Activated CD8-positive, alpha-beta memory T cell treated with anti-CD3 and anti-CD28 coated beads for 4 hours (primary cell): Measurements from ENCODE around the gene PDSS2.
"Not testable (repeated sequence)": the region's sequence is repeated elsewhere in the genome, so short reads cannot be mapped to it uniquely, and the experiment has no call there.

ENCODE experiments used
- DNase-seq, 2 donors: peaks; one replicate each; pipeline ENCODE4 v3.0.0-alpha.2; 2020; ENCODE audit warnings: low read depth in 2 of 2

The PDSS2 gene

DNA sequence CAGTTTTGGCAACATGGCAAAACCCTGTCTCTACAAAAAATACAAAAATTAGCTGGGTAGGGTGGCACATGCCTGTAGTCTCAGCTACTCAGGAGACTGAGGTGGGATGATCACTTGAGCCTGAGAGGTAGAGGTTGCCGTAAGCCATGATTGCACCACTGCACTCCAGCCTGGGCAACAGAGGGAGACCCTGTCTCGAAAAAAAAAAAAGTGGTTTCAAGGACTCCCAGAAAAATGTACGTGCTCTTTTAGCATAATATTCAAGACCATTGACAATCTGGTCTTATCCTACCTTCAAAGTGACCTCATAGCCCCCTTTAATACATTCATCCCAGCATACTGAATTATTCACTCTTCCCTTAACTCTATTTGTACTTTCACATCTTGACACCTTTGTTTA is 16.0 kb upstream of the PDSS2 start:
- DNase-seq: not testable (repeated sequence)

- no peak for DNase-seq
Measured at GRCh38 chr6:107473660-107474059, 14.3 kb upstream of the PDSS2 start.

GRCh38 chr6:107470364-107470763 is 11.0 kb upstream of the PDSS2 start:
- DNase-seq: no peak

DNA sequence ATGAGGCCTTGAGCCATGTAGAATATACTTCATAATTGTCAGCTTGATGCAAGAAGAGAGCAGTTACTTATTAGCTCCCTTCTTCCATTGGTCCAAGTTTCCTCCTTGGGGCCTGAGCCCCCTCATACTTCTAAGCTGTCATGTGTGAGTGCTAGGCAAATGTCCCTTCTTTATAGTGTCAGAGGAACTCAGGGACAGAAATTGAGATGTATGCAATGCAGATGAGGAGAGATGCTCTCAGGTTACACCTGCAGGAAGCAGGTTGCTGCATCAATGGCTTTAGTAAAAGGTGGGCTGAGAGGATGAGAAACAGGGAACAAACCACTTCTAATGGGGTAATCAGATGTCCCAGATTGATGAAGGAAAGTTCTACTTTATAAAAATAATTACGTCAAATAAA is 6.7 kb upstream of the PDSS2 start:
- no peak for DNase-seq

DNA sequence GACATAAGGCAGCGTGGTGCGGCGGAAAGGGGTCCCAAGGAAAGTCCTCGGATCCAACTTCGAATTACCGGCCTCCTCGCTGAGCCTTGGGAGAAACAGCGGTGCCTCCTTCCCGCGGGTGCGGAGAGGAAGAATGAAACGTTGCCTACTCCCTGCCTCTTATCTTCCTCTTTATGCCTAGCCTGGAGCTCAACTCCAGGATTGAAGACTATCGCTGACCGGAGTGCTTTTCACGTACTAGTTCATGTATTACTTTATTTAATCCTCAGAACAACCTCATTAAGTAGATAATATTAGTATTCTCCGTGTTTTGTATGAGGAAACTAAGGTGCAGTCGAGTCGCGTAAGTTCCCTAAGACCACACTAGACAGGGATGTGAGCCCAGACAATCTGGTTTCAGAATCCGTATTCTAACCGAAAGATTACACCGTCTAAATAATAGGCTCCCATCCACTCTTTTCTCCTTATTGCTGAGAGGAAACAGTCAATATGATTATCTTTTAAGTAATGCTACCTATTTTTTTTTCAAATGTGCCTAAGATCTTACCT is 793 bp upstream of the PDSS2 start:
- DNase-seq: no peak

- peak in 1 of 2 donors; percentile 3 for DNase-seq
Measured at GRCh38 chr6:107458672-107459282, 587 bp downstream of the PDSS2 start.

- no peak for DNase-seq
Measured at GRCh38 chr6:107448776-107449175, 10.6 kb downstream of the PDSS2 start.

DNA sequence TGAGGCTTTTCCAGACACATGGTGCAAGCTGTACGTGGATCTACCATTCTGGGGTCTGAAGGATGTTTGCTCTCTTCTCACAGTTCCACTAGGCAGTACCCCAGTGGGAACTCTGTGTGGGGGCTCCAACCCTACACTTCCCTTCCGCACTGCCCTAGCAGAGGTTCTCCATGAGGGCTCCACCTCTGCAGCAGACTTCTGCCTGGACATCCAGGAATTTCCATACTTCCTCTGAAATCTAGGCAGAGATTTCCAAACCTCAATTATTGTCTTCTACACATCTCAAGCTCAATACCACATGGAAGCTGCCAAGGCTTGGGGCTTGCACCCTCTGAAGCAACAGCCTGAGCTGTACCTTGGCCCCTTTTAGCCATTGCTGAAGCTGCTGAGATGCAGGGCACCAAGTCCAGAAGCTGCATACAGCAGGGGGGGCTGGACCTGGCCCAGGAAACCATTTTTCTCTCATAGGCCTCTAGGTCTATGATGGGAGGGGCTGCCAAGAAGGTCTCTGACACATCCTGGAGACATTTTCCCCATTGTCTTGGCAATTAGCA is 11.6 kb downstream of the PDSS2 start:
- DNase-seq: no peak

- DNase-seq: no peak
Measured at GRCh38 chr6:107444277-107444676, 15.1 kb downstream of the PDSS2 start.

DNA sequence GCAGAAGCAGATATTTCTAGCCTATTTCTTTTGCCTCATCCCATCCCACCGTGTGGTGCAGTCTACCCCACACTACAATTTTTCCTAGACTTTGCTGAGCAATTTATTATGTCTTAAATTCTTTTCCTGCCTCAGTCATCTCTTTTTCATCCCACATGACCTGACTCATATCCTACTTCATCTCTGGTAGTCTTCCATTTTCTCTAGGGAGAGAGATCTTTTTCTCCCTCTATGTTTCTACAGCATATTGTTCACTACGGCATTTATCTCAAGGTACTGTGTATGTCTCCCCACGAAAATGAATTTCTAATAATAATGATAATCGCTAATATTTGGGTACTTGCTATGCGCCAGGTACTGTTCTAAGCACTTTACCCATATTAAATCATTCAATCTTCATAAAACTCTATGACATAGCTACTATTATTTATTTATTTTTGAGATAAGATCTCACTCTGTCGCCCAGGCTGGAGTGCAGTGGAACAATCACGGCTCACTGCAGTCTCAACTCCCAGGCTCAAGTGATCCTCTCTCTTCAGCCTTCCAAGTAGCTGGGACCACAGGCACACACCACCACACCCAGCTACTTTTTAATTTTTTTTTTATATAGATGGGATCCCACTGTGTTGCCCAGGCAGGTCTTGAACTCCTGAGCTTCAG is 15.6 kb downstream of the PDSS2 start:
- no peak for DNase-seq

DNA sequence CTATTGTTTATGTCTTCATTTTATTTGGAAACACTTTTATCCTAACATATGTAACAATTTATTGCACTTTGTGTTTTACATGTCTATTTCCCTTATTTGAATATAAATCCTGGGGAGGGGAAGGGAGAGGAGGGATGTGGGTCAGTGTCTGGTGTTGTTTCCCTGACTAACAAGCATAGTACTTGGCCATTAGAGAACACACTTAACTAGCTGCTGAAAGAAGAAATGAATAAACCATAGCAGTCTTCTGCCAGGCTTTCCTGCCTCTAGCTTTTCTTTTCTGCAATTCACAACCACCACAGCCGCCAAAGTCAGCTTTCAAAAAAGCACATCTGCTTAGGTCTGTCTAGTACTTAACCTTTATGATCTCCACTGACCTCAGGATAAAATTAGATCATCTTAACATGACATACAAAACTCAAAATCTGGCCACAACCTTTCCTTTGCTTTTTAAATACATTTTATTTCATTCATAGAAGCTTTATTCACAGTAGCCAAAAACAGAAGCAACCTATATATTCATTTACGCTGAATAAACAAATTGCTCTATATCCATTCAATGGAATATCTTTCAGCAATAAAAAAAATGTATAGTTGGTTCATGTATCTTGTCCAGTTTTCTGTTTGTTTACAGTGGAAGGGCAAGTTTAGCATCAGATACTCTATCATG is 16.3 kb downstream of the PDSS2 start:
- no peak for DNase-seq

DNA sequence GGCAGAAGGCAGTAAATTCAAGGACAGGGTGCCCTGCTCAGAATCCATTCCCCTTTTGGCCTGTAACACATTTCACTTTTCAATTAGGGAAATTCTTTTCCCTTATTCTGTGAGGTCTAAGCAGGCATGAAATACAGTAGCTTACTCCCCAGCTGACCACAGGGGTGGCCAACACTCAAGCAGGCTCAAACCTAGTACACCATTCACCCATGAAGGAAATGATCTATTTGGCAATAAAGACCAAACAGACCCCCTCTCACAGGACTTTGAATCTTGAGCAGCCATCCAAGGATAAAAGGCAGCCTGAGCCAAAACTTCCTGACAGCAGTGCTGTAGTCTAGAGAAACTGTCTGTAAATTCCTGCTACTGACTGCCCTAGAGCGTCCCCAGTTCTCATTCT is 17.7 kb downstream of the PDSS2 start:
- no peak for DNase-seq

DNA sequence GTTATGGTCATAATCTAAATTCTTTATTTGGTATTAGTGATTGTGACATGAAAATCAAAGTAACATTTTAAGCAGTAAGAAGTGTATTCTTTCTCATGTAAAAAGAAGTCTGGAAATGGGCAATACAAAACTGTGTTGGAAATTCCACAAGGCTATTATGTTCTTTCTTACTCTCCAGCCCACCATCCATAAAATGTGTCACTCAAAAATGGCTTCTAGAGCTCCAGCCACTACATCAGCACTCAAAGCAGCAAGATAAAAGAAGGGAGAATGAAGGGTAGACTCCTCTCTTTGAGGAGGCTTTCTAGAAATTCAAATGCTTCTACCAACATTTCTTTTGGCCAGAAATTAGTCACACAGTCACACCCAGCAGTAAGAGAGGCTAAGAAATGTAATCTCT is 18.4 kb downstream of the PDSS2 start:
- no peak for DNase-seq

DNA sequence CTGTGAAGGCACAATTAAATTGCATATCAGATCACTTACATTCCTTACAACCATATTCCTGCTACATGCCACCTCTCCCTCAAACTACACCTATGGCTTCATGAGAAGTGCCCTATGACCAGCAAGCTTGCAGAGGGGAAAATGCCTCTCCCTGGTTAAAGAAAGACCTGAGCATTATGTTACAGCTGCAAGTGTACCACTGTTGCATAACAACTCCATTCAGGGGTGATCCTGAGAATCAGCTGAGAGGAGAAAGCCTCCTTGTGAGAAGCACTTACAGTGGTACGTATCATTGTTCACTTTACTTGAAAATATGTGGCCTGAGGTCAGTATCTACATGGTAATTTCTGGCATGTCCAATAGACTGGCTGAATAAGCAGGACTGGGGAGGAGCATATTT is 20.0 kb downstream of the PDSS2 start:
- DNase-seq: no peak

GRCh38 chr6:107437691-107438090 is 21.7 kb downstream of the PDSS2 start:
- DNase-seq: no peak

DNA sequence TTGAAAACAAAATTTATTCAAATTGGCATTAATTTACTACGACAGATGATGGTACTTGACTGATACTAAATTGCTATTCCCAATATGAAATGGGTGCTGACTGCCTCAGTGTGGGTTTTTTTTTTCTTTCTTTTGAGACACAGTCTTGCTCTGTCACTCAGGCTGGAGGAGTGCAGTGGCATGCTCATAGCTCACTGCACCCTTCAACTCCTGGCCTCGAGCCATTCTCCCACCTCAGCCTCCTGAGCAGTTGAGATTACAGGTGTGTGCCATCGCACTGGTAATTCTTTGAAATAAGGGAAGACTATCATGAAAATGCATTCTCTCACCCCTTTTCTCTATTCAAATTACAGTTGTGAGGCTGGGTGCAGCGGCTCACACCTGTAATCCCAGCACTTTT is 22.5 kb downstream of the PDSS2 start:
- DNase-seq: no peak

- DNase-seq: no peak
Measured at GRCh38 chr6:107435798-107436197, 23.6 kb downstream of the PDSS2 start.

DNA sequence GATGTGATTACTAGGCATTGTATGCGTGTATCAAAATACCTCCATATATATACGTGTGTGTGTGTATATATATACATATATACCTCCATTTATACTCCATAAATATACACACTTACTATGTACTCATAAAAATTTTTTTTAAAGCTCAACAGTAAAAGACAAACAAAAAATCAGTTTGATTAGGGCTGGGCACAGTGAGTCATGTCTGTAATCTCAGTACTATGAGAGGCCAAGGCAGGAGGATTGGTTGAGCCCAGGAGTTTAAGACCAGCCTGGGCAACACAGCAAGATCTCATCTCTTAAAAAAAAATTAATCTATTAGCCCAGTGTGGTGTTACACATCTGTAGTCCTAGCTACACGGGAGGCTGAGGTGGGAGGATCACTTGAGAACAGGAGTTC is 24.6 kb downstream of the PDSS2 start:
- no peak for DNase-seq

GRCh38 chr6:107425951-107426350 is 33.4 kb downstream of the PDSS2 start:
- DNase-seq: not testable (repeated sequence)

- no peak for DNase-seq
Measured at GRCh38 chr6:107423474-107423990, 35.8 kb downstream of the PDSS2 start.

DNA sequence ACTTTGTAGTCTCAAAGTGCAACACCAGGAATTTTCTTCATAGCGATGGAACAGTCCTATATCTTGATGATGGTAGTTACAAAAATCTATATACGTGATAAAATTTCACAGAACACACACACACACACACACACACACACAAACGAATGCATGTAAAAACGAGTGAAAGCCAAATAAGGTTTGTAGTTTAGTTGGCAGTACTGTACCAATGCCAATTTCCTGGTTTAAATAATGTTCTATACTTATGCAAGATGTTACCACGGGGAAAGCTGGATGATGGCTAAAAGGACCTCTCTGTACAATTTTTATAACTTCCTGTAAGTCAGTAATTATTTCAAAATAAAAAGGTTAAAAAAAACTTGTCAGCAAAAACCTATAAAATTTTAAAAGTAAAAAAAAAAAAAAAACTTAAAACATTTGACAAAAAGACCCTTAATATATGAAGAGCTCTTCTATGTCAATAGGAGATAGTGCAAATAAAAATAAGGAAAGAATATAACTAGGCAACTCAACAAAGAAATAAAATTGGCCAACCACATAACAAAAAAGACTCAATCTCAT is 37.6 kb downstream of the PDSS2 start:
- DNase-seq: no peak

- DNase-seq: no peak
Measured at GRCh38 chr6:107419733-107420132, 39.6 kb downstream of the PDSS2 start.
